Fibroblast of pulmonary artery (primary cell): ENCODE results near the gene AWAT2.

Source experiments
- DNase-seq: peaks from one replicate; pipeline ENCODE4 v3.0.0-alpha.2; 2010; ENCODE audit warnings: low read depth
- H3K4me3 ChIP-seq: replicated peaks from 2 replicates; pipeline ENCODE4 v1.5.1; 2011; ENCODE audit warnings: low read depth, mild to moderate bottlenecking, control low read depth, low read length, moderate library complexity
- CTCF ChIP-seq: IDR thresholded peaks from 2 replicates; pipeline ENCODE4 v1.5.1; 2011; ENCODE audit warnings: mild to moderate bottlenecking, control low read depth, low read length, inconsistent platforms; ENCODE audit errors: missing control alignments

Gene AWAT2

GRCh38 chrX:70042399-70043371, 7.1 kb downstream of the AWAT2 start:
- TF ChIP-seq CTCF, result peak; percentile 6
- DNase-seq, result peak; percentile 31
- no peak overlapping the region for H3K4me3 ChIP-seq

GRCh38 chrX:70041993-70042392, 7.7 kb downstream of the AWAT2 start:
- TF ChIP-seq CTCF, result no peak
- DNase-seq, result no peak
- H3K4me3 ChIP-seq, result no peak overlapping the region

GRCh38 chrX:70039758-70040157, 10.0 kb downstream of the AWAT2 start:
- DNase-seq, result peak; percentile 17
- H3K4me3 ChIP-seq, result no peak overlapping the region
- no peak for TF ChIP-seq CTCF

GRCh38 chrX:70038951-70039350, 10.8 kb downstream of the AWAT2 start:
- H3K4me3 ChIP-seq, result no peak overlapping the region
- DNase-seq, result peak; percentile 27
- TF ChIP-seq CTCF, result no peak

- DNase-seq, result no peak
- no peak overlapping the region for H3K4me3 ChIP-seq
- TF ChIP-seq CTCF, result no peak
These were observed 11.2 kb downstream of the AWAT2 start for GRCh38 chrX:70038515-70038914.

GRCh38 chrX:70034646-70035045, 15.1 kb downstream of the AWAT2 start:
- no peak for DNase-seq
- TF ChIP-seq CTCF, result no peak
- H3K4me3 ChIP-seq, result no peak overlapping the region
